ENCODE measurements around the gene GPATCH2L.

DNA sequence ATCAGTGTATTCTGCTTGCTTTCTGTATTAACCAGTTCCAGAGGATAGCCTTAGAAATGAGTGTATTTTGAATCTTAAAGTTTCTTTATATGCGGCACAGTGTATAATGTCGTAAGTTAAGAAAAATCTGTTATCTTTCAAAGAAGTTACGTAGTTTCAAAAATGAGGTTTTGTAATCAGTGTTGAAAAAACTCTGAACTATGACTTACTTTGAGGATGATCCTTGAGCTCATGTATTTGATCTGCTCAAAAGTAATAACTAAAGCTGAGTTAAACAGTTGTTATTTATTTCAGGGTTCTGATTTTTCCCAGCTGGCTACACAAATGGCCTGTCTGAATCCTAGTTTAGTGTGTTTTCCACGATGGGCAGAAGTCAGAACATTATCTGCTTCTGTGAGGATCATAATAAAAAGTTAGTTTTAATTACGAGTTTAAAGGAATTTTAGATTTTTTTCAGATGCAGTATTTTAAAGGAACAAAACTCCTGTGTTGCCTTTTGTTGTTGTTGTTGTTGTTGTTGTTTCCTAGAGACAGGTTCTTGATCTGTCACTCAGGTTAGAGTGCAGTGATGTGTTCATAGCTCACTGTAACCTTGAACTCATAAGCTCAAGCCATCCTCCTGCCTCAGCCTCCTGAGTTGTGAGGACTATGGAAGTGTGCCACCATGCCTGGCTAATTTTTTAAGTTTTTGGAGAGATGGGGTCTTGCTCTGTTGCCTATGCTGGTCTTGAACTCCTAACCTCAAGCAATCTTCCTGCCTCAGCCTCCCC is 52.9 kb downstream of the GPATCH2L start:
- TF ChIP-seq POLR2A (IDR thresholded peaks at IDR 0.05): no peak
- TF ChIP-seq, protein P1, sequence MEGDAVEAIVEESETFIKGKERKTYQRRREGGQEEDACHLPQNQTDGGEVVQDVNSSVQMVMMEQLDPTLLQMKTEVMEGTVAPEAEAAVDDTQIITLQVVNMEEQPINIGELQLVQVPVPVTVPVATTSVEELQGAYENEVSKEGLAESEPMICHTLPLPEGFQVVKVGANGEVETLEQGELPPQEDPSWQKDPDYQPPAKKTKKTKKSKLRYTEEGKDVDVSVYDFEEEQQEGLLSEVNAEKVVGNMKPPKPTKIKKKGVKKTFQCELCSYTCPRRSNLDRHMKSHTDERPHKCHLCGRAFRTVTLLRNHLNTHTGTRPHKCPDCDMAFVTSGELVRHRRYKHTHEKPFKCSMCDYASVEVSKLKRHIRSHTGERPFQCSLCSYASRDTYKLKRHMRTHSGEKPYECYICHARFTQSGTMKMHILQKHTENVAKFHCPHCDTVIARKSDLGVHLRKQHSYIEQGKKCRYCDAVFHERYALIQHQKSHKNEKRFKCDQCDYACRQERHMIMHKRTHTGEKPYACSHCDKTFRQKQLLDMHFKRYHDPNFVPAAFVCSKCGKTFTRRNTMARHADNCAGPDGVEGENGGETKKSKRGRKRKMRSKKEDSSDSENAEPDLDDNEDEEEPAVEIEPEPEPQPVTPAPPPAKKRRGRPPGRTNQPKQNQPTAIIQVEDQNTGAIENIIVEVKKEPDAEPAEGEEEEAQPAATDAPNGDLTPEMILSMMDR (IDR thresholded peaks at IDR 0.05): no peak

All from body of pancreas (tissue), 4 donors.